Measurements from ENCODE around the gene MALSU1. TPM values are rescaled to one million over a fixed set of nuclear protein-coding genes. Genes with fewer than 3 reads are reported as not detected.

Gene MALSU1
- polyA plus RNA-seq, 6 donors from 2014 or later, result 46.2 to 78.3 (median 55.1) TPM

- H3K27ac Mint-ChIP-seq, result peak overlapping the region; percentile 30 to 97 (median 87)
- peak; percentile 86 to 89 for ATAC-seq (ENCODE audit: low read depth in 2 of 2)
- H3K4me1 Mint-ChIP-seq, result peaks cover 25 to 30% (median 26%) of the 10 kb centered on the region in 3 donors
- peak; percentile 54 for DNase-seq
- no peaks in the 10 kb centered on the region for H3K9me3 Mint-ChIP-seq
- no peaks in the 10 kb centered on the region for H3K27me3 Mint-ChIP-seq
- no peaks in the 10 kb centered on the region for H3K36me3 Mint-ChIP-seq
- peak overlapping the region; percentile 82 to 94 (median 92) for H3K4me3 Mint-ChIP-seq
These were observed 47.2 kb downstream of the MALSU1 start for GRCh38 chr7:23346316-23346715.

GRCh38 chr7:23347033-23347681, 48.0 kb downstream of the MALSU1 start:
- peak overlapping the region; percentile 16 to 88 (median 82) for H3K27ac Mint-ChIP-seq
- no peaks in the 10 kb centered on the region for H3K36me3 Mint-ChIP-seq
- peak overlapping the region; percentile 30 to 94 (median 84) for H3K4me3 Mint-ChIP-seq
- H3K27me3 Mint-ChIP-seq, result no peaks in the 10 kb centered on the region
- no peaks in the 10 kb centered on the region for H3K9me3 Mint-ChIP-seq
- ATAC-seq (ENCODE audit: low read depth in 2 of 2) (no peak), DNase-seq (no peak)
- peaks cover 25 to 30% (median 26%) of the 10 kb centered on the region in 3 donors for H3K4me1 Mint-ChIP-seq

DNA sequence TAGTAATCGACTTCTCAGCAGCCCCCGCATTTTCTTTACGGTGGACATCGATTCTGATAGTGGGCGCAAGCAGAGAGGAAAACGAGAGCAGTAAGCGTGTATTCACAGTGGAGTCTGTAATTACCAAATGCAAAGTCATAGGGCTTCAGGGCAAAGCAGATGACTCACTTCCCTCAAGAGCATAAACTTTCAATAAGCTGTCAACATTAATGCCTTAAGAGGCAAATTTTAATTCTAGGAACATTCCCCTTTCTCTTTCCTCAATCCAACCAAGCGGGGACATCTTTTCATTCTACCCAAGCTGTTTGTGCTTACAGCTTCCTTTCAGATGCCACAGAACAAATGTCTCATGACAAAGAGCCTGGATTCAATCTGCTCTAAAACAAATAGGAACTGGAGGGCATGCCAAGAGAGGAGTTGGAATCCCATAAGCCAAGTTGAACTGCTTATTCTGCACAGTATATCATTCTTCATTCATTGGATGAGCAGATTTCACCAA, 48.6 kb downstream of the MALSU1 start:
- no peak for ATAC-seq (ENCODE audit: low read depth in 2 of 2)
- Mint-ChIP-seq H3K27me3 (no peaks in the 10 kb centered on the region), H3K4me1 (peaks cover 25 to 30% (median 26%) of the 10 kb centered on the region in 3 donors), H3K9me3 (no peaks in the 10 kb centered on the region), H3K4me3 (peak overlapping the region; percentile 30 to 94 (median 84)), H3K36me3 (no peaks in the 10 kb centered on the region), H3K27ac (peak overlapping the region in 4 of 6 donors; percentile 25 to 87 (median 68))
- no peak for DNase-seq

GRCh38 chr7:23349484-23350157, 50.5 kb downstream of the MALSU1 start:
- DNase-seq (no peak), ATAC-seq (ENCODE audit: low read depth in 2 of 2) (no peak)
- no peak overlapping the region for H3K27ac Mint-ChIP-seq
- H3K4me3 Mint-ChIP-seq, result no peak overlapping the region
- no peaks in the 10 kb centered on the region for H3K36me3 Mint-ChIP-seq
- H3K9me3 Mint-ChIP-seq, result no peaks in the 10 kb centered on the region
- peaks cover 25 to 30% (median 26%) of the 10 kb centered on the region in 3 donors for H3K4me1 Mint-ChIP-seq
- H3K27me3 Mint-ChIP-seq, result no peaks in the 10 kb centered on the region

DNA sequence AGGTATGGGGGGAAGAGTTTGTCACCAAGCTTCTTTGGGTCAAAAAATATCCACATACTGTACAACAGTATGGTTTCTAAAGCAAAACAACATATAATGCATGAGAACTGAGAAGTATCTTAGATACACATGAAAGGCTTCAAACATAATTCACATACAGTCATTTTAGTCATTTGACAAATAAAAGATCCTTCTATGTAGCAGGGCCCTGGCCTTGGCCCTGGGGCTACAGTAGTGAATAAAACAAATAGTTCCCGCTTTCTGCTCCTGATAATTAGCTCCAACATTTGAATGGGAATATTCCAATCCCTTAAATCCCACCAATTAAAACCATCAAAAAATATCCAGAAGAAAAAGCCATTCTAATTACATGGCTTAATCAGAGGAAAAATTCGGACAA, 51.3 kb downstream of the MALSU1 start:
- no peaks in the 10 kb centered on the region for H3K36me3 Mint-ChIP-seq
- no peaks in the 10 kb centered on the region for H3K27me3 Mint-ChIP-seq
- DNase-seq, result no peak
- H3K4me1 Mint-ChIP-seq, result peaks cover 21 to 24% (median 23%) of the 10 kb centered on the region in 3 donors
- H3K9me3 Mint-ChIP-seq, result no peaks in the 10 kb centered on the region
- no peak overlapping the region for H3K27ac Mint-ChIP-seq
- no peak overlapping the region for H3K4me3 Mint-ChIP-seq
- no peak for ATAC-seq (ENCODE audit: low read depth in 2 of 2)

- Mint-ChIP-seq H3K36me3 (no peaks in the 10 kb centered on the region), H3K4me3 (no peak overlapping the region), H3K4me1 (no peaks in the 10 kb centered on the region), H3K27me3 (no peaks in the 10 kb centered on the region), H3K27ac (peak overlapping the region in 2 of 6 donors; percentile 26 to 55), H3K9me3 (no peaks in the 10 kb centered on the region)
- DNase-seq, result no peak
- ATAC-seq (ENCODE audit: low read depth in 2 of 2), result no peak
These were observed 54.0 kb downstream of the MALSU1 start for GRCh38 chr7:23353172-23353571.

DNA sequence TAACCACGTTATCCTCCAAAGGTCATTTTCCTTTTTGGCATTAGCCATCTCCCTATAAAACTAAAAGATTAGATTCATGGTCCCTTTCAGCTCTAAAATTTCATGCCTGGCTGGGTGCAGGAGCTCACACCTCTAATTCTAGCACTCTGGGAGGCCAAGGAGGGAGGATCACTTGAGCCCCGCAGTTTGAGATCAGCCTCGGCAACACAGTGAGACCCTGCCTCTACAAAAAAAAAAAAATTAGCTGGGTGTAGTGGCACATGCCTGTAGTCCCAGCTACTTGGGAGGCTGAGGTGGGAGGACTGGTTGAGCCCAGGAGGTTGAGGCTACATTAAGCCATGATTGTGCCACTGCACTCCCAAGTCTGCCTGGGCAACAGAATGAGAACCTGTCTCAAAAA, 57.0 kb downstream of the MALSU1 start:
- H3K4me3 Mint-ChIP-seq, result no peak overlapping the region
- ATAC-seq (ENCODE audit: low read depth in 2 of 2), result no peak
- H3K27me3 Mint-ChIP-seq, result no peaks in the 10 kb centered on the region
- H3K9me3 Mint-ChIP-seq, result no peaks in the 10 kb centered on the region
- DNase-seq, result no peak
- peaks cover 0 to 4% of the 10 kb centered on the region in 2 donors for H3K36me3 Mint-ChIP-seq
- H3K27ac Mint-ChIP-seq, result no peak overlapping the region
- peaks cover 0 to 5% (median 0%) of the 10 kb centered on the region in 3 donors for H3K4me1 Mint-ChIP-seq

- no peaks in the 10 kb centered on the region for H3K9me3 Mint-ChIP-seq
- ATAC-seq (ENCODE audit: low read depth in 2 of 2) (no peak), DNase-seq (no peak)
- no peak overlapping the region for H3K27ac Mint-ChIP-seq
- no peaks in the 10 kb centered on the region for H3K27me3 Mint-ChIP-seq
- no peak overlapping the region for H3K4me3 Mint-ChIP-seq
- peaks cover 0 to 5% (median 0%) of the 10 kb centered on the region in 3 donors for H3K4me1 Mint-ChIP-seq
- peaks cover 0 to 4% of the 10 kb centered on the region in 2 donors for H3K36me3 Mint-ChIP-seq
These were observed 57.6 kb downstream of the MALSU1 start for GRCh38 chr7:23356726-23357125.

DNA sequence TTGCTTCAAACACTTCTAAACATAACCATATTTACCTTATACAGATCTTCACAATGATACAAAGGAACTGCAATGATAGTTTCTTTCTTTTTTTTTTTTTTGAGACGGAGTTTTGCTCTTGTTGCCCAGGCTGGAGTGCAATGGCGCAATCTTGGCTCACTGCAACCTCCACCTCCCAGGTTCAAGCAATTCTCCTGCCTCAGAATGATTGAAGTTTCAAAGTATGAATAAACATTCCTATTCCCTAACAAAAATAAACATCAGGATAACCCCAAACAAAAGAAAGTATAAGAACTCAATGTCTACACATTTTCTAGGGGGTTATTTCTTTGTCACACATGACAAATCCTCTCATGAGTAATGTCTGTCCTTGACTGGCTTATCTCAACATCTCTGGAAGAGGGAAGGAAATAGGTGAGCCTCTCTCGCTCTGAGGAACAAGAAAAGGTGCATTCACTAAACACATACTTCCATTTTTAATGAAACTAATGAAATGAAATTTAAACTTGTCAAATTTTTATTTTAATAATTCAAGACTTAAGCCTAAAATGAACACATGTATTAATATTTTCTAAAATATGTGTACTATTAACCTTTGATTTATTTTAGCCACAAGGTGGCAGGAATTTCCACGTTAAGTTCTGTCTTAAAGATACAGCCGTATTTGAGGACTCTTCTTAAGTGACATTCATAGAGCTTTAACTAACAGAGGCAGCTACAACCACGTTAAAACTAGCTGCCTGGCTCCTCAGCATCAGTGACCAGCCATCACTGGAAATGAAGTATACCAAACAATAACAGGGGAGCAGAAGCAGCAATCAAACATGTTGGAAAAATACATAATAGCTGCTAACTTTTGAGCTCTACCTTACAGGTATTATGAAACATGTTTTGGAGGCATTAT, 58.3 kb downstream of the MALSU1 start:
- Mint-ChIP-seq H3K27me3 (no peaks in the 10 kb centered on the region), H3K27ac (no peak overlapping the region), H3K4me3 (no peak overlapping the region), H3K9me3 (no peaks in the 10 kb centered on the region), H3K4me1 (peaks cover 0 to 5% (median 0%) of the 10 kb centered on the region in 3 donors), H3K36me3 (peaks cover 0 to 4% of the 10 kb centered on the region in 2 donors)
- ATAC-seq (ENCODE audit: low read depth in 2 of 2), result peak; percentile 80 to 84
- DNase-seq, result peak; percentile 36

GRCh38 chr7:23358152-23358674, 59.1 kb downstream of the MALSU1 start:
- peaks cover 0 to 4% of the 10 kb centered on the region in 2 donors for H3K36me3 Mint-ChIP-seq

More at GRCh38 chr7:23358152-23358674, 59.1 kb downstream of the MALSU1 start:
- Mint-ChIP-seq H3K4me1 (peaks cover 0 to 5% (median 0%) of the 10 kb centered on the region in 3 donors), H3K4me3 (no peak overlapping the region), H3K9me3 (no peaks in the 10 kb centered on the region), H3K27ac (peak overlapping the region in 1 of 6 donors; percentile 14), H3K27me3 (no peaks in the 10 kb centered on the region)
- ATAC-seq (ENCODE audit: low read depth in 2 of 2) (no peak), DNase-seq (no peak)
